ENCODE measurements around the gene OTC. TPM values are rescaled to one million over a fixed set of nuclear protein-coding genes. Genes with fewer than 3 reads are reported as not detected.

The OTC gene
- total RNA-seq, 1 donor from 2014 or later = not detected

GRCh38 chrX:38374431-38374830 lies 22.0 kb downstream of the OTC start:
- no peak for TF ChIP-seq CTCF (IDR thresholded peaks at IDR 0.05; ENCODE audit: insufficient read depth, low read length, poor library complexity, severe bottlenecking)
- no peak overlapping the region for H3K4me3 ChIP-seq (ENCODE audit: low read depth, low read length)
- DNase-seq (ENCODE audit: low read depth) = no peak
- no peaks in the 10 kb centered on the region for H3K36me3 ChIP-seq (ENCODE audit: control insufficient read depth, insufficient read depth, low read length)
- no peaks in the 10 kb centered on the region for H3K27me3 ChIP-seq (ENCODE audit: control insufficient read depth, insufficient read depth, low read length)

- peak; percentile 58 for TF ChIP-seq CTCF (IDR thresholded peaks at IDR 0.05; ENCODE audit: insufficient read depth, low read length, poor library complexity, severe bottlenecking)
- Histone ChIP-seq H3K27me3 (ENCODE audit: control insufficient read depth, insufficient read depth, low read length) (no peaks in the 10 kb centered on the region), H3K36me3 (ENCODE audit: control insufficient read depth, insufficient read depth, low read length) (no peaks in the 10 kb centered on the region), H3K4me3 (ENCODE audit: low read depth, low read length) (no peak overlapping the region)
- no peak for DNase-seq (ENCODE audit: low read depth)
Measured at GRCh38 chrX:38375891-38376290, 23.5 kb downstream of the OTC start.

DNA sequence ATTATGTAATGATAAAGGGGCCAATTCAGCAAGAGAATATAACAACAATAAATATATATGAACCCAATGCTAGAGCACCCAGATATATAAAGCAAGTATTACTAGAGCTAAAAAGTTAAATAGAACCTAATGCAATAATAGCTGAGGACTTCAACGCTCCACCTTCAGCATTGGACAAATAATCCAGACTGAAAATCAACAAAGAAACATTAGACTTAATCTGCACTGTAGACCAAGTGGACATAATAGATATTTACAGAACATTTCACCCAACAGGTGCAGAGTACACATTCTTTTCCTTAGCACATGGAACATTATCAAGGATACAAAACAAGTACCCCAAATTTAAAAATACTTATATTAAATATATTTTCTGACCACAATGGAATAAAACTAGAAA lies 24.3 kb downstream of the OTC start:
- no peak for TF ChIP-seq CTCF (IDR thresholded peaks at IDR 0.05; ENCODE audit: insufficient read depth, low read length, poor library complexity, severe bottlenecking)
- Histone ChIP-seq H3K36me3 (ENCODE audit: control insufficient read depth, insufficient read depth, low read length) (no peaks in the 10 kb centered on the region), H3K27me3 (ENCODE audit: control insufficient read depth, insufficient read depth, low read length) (no peaks in the 10 kb centered on the region), H3K4me3 (ENCODE audit: low read depth, low read length) (no peak overlapping the region)
- DNase-seq (ENCODE audit: low read depth) = no peak

DNA sequence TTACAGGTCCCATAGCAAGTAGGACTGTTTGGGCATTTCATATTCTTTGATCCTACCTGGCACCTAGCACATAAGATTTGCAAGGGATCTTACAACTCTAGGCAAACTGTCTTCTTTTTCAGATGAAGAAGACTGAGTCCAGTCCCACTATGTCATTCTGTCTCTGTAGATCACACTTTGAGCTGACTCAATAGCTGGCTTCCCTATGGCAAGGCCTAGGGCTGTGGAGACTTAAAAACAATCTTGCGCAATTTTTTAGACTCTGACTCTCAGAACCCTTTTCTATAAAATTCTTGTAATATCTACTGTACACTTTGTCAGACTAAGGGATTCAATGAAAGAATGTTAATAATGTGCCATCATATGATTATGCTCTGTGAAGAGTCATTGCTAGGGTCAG lies 26.7 kb downstream of the OTC start:
- H3K27me3 ChIP-seq (ENCODE audit: control insufficient read depth, insufficient read depth, low read length) = no peaks in the 10 kb centered on the region
- DNase-seq (ENCODE audit: low read depth) = no peak
- H3K36me3 ChIP-seq (ENCODE audit: control insufficient read depth, insufficient read depth, low read length) = no peaks in the 10 kb centered on the region
- TF ChIP-seq CTCF (IDR thresholded peaks at IDR 0.05; ENCODE audit: insufficient read depth, low read length, poor library complexity, severe bottlenecking) = no peak
- H3K4me3 ChIP-seq (ENCODE audit: low read depth, low read length) = no peak overlapping the region

DNA sequence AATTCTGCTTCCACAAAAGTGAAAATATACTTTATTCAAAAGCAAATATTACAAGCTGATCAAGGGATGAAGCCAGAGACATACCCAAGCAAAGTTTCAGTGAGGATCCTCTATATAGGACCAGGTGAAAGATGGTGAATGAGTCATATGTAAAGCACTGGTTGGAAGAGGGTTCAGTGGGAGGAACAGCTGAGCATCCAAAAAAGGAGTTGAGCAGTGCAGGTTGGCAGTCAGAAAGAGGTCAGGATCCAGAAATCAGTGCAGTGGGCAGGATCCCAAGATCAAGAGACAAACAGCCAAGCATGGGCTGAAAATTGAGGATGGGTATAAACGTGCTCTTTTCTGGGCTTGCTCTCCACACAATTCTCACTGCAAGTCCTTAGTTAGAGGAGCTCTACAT lies 30.3 kb downstream of the OTC start:
- TF ChIP-seq CTCF (IDR thresholded peaks at IDR 0.05; ENCODE audit: insufficient read depth, low read length, poor library complexity, severe bottlenecking) = no peak
- no peaks in the 10 kb centered on the region for H3K36me3 ChIP-seq (ENCODE audit: control insufficient read depth, insufficient read depth, low read length)

DNA sequence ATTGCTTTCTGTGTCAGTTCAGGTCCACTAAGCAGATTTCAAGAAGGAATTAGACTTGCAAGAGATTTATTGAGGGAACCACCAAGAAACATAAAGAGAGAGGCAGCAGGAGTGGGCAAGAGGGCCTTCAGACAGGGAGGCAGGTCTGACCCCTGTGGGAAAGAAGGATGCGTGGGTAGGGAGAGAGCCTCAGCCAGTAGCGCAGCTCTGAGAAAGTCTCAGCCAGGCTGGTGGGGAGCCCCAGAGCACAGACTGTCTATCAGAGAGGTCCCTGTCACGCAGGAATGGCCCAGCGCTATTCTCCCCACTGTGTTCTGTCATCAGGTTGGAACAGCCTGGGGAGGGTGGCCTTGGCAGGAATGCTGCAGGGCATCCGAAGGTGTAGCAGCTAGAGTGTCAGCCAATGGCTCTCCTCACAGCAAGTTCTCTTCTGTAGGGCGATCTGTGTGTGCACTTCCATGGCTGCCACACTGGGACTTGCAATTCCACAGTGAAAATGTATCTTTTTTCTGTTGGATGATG lies 48.0 kb downstream of the OTC start:
- no peak for TF ChIP-seq CTCF (IDR thresholded peaks at IDR 0.05; ENCODE audit: insufficient read depth, low read length, poor library complexity, severe bottlenecking)
- Histone ChIP-seq H3K27me3 (ENCODE audit: control insufficient read depth, insufficient read depth, low read length) (no peaks in the 10 kb centered on the region), H3K36me3 (ENCODE audit: control insufficient read depth, insufficient read depth, low read length) (no peaks in the 10 kb centered on the region), H3K4me3 (ENCODE audit: low read depth, low read length) (no peak overlapping the region)
- DNase-seq (ENCODE audit: low read depth) = no peak

More for the DNA sequence above, 30.3 kb downstream of the OTC start:
- no peaks in the 10 kb centered on the region for H3K27me3 ChIP-seq (ENCODE audit: control insufficient read depth, insufficient read depth, low read length)
- no peak overlapping the region for H3K4me3 ChIP-seq (ENCODE audit: low read depth, low read length)
- DNase-seq (ENCODE audit: low read depth) = no peak

All from kidney epithelial cell (primary cell).